Pulmonary artery endothelial cell (primary cell): ENCODE results near the gene CCNY. TPM values are rescaled to one million over a fixed set of nuclear protein-coding genes. Genes with fewer than 3 reads are reported as not detected.

Experiments
- DNase-seq: peaks from one replicate; pipeline ENCODE4 v3.0.0-alpha.2; 2011; ENCODE audit warnings: low read depth, low spot score
- total RNA-seq: library from RNA; depleted of rRNA; stranded (reverse); fragments of >200 nt; gene quantifications from 2 replicates; pipeline ENCODE4 v1.2.3, GENCODE V29; 2014

CCNY gene
- total RNA-seq, 1 donor from 2014 or later: 93.8 TPM

DNA sequence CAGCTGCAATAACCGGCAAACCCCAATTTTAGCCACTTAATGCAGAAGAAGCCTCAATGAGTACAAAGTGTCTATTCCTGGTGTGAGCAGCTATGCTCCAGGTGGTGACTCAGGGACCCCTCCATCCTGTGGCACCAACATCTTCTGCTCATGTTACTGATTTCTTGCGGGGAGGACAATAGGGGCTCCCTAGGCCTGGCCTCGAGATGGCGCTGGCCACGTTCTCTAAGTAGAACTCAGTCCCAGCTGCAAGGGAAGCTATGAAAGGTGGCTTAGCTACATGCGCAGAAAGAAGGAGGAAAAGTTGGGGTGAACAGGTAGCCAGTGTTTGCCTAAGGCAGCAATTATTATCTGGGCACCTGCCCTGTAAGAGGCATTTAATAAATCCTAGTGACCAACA is 275.4 kb downstream of the CCNY start:
- no peak for DNase-seq

DNA sequence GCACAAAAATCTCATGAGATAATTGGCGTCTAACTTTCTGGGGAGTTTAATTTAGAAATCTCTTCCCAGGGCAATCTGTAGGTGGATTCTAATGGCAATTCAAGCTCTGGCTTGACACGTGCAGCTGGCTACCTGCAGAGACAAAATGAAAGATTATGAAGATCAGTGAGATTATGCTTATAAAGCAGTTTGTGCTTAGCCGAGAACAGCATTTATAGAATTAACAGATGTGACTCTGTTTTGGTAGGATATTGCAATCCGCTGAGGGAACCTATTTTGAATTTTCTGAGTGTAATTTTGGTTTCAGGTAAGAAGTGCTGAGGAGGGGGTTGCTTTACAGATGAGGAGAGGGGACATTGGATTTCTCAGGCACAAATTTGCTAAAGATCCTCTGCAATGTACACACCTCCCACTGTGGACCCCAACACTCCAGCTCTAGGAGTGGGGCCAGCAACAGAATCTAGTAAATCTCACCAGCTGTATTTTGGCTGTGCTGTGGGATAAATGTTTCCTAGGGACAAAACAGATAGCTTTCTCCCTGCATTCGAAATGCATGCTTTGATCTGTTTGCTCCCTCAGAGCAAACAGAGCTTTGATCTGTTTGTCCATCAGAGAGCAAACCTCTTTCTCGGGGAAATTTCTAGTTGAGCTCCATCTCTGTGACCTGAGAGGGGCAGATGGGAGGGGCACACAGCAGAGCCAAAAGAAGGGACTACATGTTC is 276.2 kb downstream of the CCNY start:
- DNase-seq: no peak

DNA sequence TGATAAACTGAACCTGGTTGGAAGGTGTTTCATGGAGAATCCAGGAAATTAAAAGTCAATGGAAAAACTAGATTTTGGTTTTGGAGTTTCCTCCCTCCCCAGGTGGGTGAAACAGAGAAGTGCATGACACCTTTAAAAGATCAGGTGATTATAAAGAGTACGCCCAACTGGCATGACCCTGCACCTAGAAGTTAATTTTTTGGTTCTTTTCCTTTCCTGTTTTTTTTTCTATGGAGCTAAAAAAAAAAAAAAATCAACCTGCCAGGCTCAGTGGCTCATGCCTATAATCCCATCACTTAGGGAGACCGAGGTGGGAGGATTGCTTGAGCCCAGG is 276.8 kb downstream of the CCNY start:
- no peak for DNase-seq

DNA sequence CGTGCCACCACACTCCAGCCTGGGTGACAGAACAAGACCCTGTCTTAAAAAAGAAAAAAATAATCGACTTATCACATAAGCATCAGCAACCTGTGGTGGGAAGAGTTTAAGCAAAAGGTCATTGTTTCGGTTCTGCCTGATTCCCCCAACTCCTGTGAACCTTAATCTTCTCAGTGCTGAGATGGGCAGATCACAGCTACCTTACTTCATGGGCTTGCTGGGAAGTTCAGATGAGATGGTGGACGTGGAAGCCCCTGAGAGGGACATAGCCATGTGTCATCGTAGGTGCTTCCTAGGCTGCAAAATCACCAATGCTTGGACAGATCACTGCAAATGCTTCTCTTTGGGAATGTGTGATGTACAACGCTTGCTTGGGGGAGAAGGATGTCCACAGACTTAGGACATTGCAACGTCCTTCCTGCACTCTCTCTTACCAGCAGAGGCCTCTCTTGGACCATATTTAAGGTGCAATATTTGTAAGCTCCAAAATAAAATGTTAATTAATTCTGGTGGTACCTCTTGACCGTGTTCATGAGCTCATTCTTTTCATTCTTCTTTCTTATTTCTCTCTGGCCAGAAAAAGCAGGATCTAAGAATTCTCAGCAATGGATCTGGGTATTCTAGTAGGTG is 277.4 kb downstream of the CCNY start:
- no peak for DNase-seq

DNA sequence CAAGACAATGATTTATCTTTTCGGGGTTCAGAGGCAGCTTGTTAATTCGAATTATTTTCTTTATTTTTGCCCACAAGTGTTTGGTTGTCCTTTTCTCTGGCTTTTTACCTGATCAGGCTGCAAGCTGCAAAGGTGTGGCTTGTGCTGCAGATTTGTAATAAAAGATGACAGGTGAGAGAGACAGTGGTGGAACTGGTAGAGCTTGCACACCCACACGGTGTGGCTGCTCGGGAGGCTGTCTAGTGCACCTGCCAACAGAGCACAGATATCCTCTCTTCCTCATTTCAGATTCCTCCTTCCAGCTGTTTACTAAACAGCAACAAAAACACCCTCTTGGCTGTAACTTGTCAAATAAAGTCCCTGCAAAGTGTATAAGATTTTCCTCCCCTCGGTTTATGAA is 278.0 kb downstream of the CCNY start:
- no peak for DNase-seq

Other genes with a start within 250 kb of the CCNY start
- 34.0 and 50.2 TPM in 2 replicates for gene CUL2, start 246.2 kb upstream of the CCNY start, total RNA-seq
- gene CREM, start 209.7 kb upstream of the CCNY start, total RNA-seq: 43.8 and 56.1 TPM in 2 replicates